H9 (cell line): Measurements from ENCODE around the gene NSUN7. TPM values are rescaled to one million over a fixed set of nuclear protein-coding genes. Genes with fewer than 3 reads are reported as not detected.

ENCODE experiments used
- DNase-seq: peaks from one replicate; pipeline ENCODE4 v3.0.0-alpha.2; 2017
- H2AFZ ChIP-seq: one replicate; pipeline ENCODE4 v1.6.1; 2013; ENCODE audit warnings: mild to moderate bottlenecking, low read length, control low read depth, moderate library complexity
- H2AK5ac ChIP-seq: 2 replicates; pipeline ENCODE4 v1.6.1; 2013; ENCODE audit warnings: low read length, control low read depth, mixed read lengths; ENCODE audit not compliant: insufficient read length
- H2BK120ac ChIP-seq: one replicate; pipeline ENCODE4 v1.6.1; 2013; ENCODE audit warnings: low read depth, mild to moderate bottlenecking, low read length, control low read depth, inconsistent platforms; ENCODE audit not compliant: poor library complexity, severe bottlenecking
- H2BK12ac ChIP-seq: 2 replicates; pipeline ENCODE4 v1.6.1; 2013; ENCODE audit warnings: low read length, control low read depth, mixed read lengths, low read depth; ENCODE audit not compliant: insufficient read length
- H2BK15ac ChIP-seq: 2 replicates; pipeline ENCODE4 v1.6.1; 2013; ENCODE audit warnings: low read depth, low read length, control low read depth
- H2BK20ac ChIP-seq: one replicate; pipeline ENCODE4 v1.6.1; 2013; ENCODE audit warnings: low read depth, mild to moderate bottlenecking, low read length, control low read depth, inconsistent platforms; ENCODE audit not compliant: poor library complexity, severe bottlenecking
- H2BK5ac ChIP-seq: 2 replicates; pipeline ENCODE4 v1.6.1; 2013; ENCODE audit warnings: low read length, control low read depth, mixed read lengths; ENCODE audit not compliant: insufficient read length
- H3K14ac ChIP-seq: 2 replicates; pipeline ENCODE4 v1.6.1; 2013; ENCODE audit warnings: low read length, control low read depth; ENCODE audit not compliant: insufficient read depth
- H3K18ac ChIP-seq: 2 replicates; pipeline ENCODE4 v1.6.1; 2013; ENCODE audit warnings: low read depth, mild to moderate bottlenecking, mixed read lengths, low read length, control low read depth; ENCODE audit not compliant: insufficient read length
- H3K23ac ChIP-seq: 2 replicates; pipeline ENCODE4 v1.6.1; 2013; ENCODE audit warnings: low read length, control low read depth, mixed read lengths, low read depth; ENCODE audit not compliant: insufficient read length
- H3K23me2 ChIP-seq: 2 replicates; pipeline ENCODE4 v1.6.1; 2013; ENCODE audit warnings: low read depth, mild to moderate bottlenecking, mixed read lengths, low read length, control low read depth; ENCODE audit not compliant: insufficient read length, poor library complexity, severe bottlenecking
- H3K27ac ChIP-seq: 2 replicates; pipeline ENCODE4 v1.5.1; 2013; ENCODE audit warnings: low read length, control low read depth, mixed read lengths, low read depth; ENCODE audit not compliant: insufficient read length
- H3K27me3 ChIP-seq: 2 replicates; pipeline ENCODE4 v1.6.1; 2013; ENCODE audit warnings: low read length, control low read depth, inconsistent platforms; ENCODE audit not compliant: insufficient read depth
- H3K4ac ChIP-seq: 2 replicates; pipeline ENCODE4 v1.6.1; 2013; ENCODE audit warnings: low read depth, mild to moderate bottlenecking, control low read depth, inconsistent platforms, low read length, moderate library complexity
- H3K4me1 ChIP-seq: 2 replicates; pipeline ENCODE4 v1.6.1; 2013; ENCODE audit warnings: low read length, control low read depth, inconsistent platforms; ENCODE audit not compliant: insufficient read depth
- H3K4me2 ChIP-seq: 2 replicates; pipeline ENCODE4 v1.6.1; 2013; ENCODE audit warnings: low read length, control low read depth, mixed read lengths; ENCODE audit not compliant: insufficient read length, insufficient read depth
- H3K56ac ChIP-seq: 2 replicates; pipeline ENCODE4 v1.6.1; 2013; ENCODE audit warnings: low read depth, mild to moderate bottlenecking, mixed read lengths, low read length, control low read depth; ENCODE audit not compliant: insufficient read length
- H3K79me1 ChIP-seq: 2 replicates; pipeline ENCODE4 v1.6.1; 2013; ENCODE audit warnings: low read depth, mild to moderate bottlenecking, moderate library complexity, low read length, control low read depth, inconsistent platforms; ENCODE audit not compliant: insufficient read depth, poor library complexity, severe bottlenecking
- H3K79me2 ChIP-seq: 2 replicates; pipeline ENCODE4 v1.6.1; 2013; ENCODE audit warnings: low read length, control low read depth, inconsistent platforms; ENCODE audit not compliant: insufficient read depth
- H3K9ac ChIP-seq: 2 replicates; pipeline ENCODE4 v1.6.1; 2013; ENCODE audit warnings: low read length, control low read depth, mixed read lengths; ENCODE audit not compliant: insufficient read length; ENCODE audit errors: extremely low read depth
- H3K9me3 ChIP-seq: one replicate; pipeline ENCODE4 v1.6.1; 2013; ENCODE audit warnings: low read depth, low read length, inconsistent platforms; ENCODE audit not compliant: control insufficient read depth
- H3T11ph ChIP-seq: one replicate; pipeline ENCODE4 v1.6.1; 2013; ENCODE audit warnings: mild to moderate bottlenecking, low read length, control low read depth, inconsistent platforms
- H4K20me1 ChIP-seq: one replicate; pipeline ENCODE4 v1.6.1; 2013; ENCODE audit not compliant: control insufficient read depth, insufficient read length, insufficient read depth
- H4K5ac ChIP-seq: 2 replicates; pipeline ENCODE4 v1.6.1; 2013; ENCODE audit warnings: low read depth, mild to moderate bottlenecking, mixed read lengths, low read length, control low read depth; ENCODE audit not compliant: insufficient read length
- H4K8ac ChIP-seq: replicated peaks from 2 replicates; pipeline ENCODE4 v1.6.1; 2013; ENCODE audit warnings: low read length, control low read depth, mixed read lengths, low read depth; ENCODE audit not compliant: insufficient read length
- H4K91ac ChIP-seq: 2 replicates; pipeline ENCODE4 v1.6.1; 2013; ENCODE audit warnings: low read depth, mild to moderate bottlenecking, moderate library complexity, mixed read lengths, low read length, control low read depth; ENCODE audit not compliant: insufficient read length
- H3K27ac Mint-ChIP-seq, 3 experiments: 2 replicates in 2 of 3; 3 replicates in 1 of 3; pipeline ENCODE4 v1.8.0; 2020 to 2021; ENCODE audit warnings: mixed read lengths in 3 of 3, mild to moderate bottlenecking in 1 of 3, moderate library complexity in 1 of 3
- H3K27me3 Mint-ChIP-seq: 2 replicates; pipeline ENCODE4 v1.8.0; 2021; ENCODE audit warnings: low read depth, mild to moderate bottlenecking, moderate library complexity, mixed read lengths
- H3K36me3 Mint-ChIP-seq, 3 experiments: 2 replicates in 2 of 3; 3 replicates in 1 of 3; pipeline ENCODE4 v1.8.0; 2020 to 2021; ENCODE audit warnings: low read depth in 3 of 3, mixed read lengths in 3 of 3; ENCODE audit not compliant: insufficient read depth in 1 of 3
- H3K4me1 Mint-ChIP-seq, 2 experiments: 2 replicates each; pipeline ENCODE4 v1.8.0; 2020; ENCODE audit warnings: mixed read lengths in 2 of 2
- H3K4me3 Mint-ChIP-seq, 2 experiments: 2 replicates in 1 of 2; 3 replicates in 1 of 2; pipeline ENCODE4 v1.8.0; 2020 to 2021; ENCODE audit warnings: mild to moderate bottlenecking in 2 of 2, mixed read lengths in 2 of 2, moderate library complexity in 1 of 2
- H3K9me3 Mint-ChIP-seq, 2 experiments: 2 replicates in 1 of 2; 3 replicates in 1 of 2; pipeline ENCODE4 v1.8.0; 2020; ENCODE audit warnings: mild to moderate bottlenecking in 2 of 2, mixed read lengths in 2 of 2, moderate library complexity in 1 of 2
- WGBS: extraction: QIAGEN DNeasy Blood & Tissue Kit; methylation state at CpG from one replicate; pipeline ENCODE4 v1.1.7; 2013; ENCODE audit warnings: missing lambda C conversion rate, low lambda C conversion rate, mixed read lengths; ENCODE audit not compliant: insufficient read length; ENCODE audit errors: extremely low coverage; 5-methylcytosine and 5-hydroxymethylcytosine counted together
- total RNA-seq: library from RNA; stranded (reverse); gene quantifications from 2 replicates; pipeline ENCODE4 v1.2.1, GENCODE V29; 2021
- TF ChIP-seq, protein P1 (sequence below): fragments of 200-600 bp; sonication (generic); conservative IDR thresholded peaks from 3 replicates; pipeline ENCODE4 v1.8.0; 2021; ENCODE audit warnings: antibody characterized with exemption, mild to moderate bottlenecking

Gene NSUN7
- total RNA-seq, 1 experiment from 2014 or later, result 15.9 TPM

DNA sequence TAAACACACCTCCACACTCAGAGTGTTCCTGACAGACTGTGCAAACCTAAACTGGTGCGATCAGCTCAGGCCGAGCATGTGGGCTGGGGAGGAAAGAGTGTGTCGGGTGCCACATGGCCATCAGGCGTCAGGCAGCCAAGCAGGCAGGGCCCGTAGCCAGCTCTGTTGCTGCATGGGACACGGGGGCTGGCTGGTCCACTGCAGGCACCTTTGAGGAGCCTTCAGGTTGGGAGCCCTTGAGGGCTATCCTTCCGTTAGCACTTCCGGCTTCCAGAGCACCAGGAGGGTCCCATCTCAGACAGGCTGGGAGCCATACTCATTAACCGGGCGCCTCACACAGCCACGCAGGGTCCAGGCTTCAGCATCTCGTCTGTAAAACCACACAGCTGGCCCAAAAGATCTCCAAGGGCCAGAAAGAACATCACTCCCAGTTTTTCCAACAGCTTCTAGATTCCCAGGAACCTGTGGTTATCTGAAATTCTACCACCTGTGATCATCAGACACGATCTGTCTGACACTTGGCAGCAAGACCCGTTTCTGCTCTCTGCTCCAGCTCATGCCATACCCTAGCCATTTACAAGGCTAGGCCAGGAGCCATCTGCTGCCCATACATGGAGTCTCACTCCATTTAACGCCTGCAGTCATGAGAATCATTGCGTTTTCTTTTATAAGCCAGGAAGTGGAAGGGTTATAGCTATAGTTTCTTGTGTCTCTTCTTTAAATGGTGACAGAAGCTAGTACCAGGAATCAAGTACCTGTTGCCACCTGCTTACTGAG is 87.5 kb downstream of the NSUN7 start:
- H3K23me2 ChIP-seq, result no peaks in the 10 kb centered on the region
- no peak overlapping the region for H3K4me2 ChIP-seq
- no peak overlapping the region for H2BK15ac ChIP-seq
- H3K4me3 Mint-ChIP-seq, result no peak overlapping the region
- H4K20me1 ChIP-seq, result no peaks in the 10 kb centered on the region
- H3K27ac ChIP-seq, result no peak overlapping the region
- H3K9ac ChIP-seq, result no peak overlapping the region
- H4K5ac ChIP-seq, result no peak overlapping the region
- 0 out of 7 replicates have a peak overlapping the region, but pooled peaks of 1 of the 3 experiments have one; percentile 7 for H3K27ac Mint-ChIP-seq
- H3K56ac ChIP-seq, result no peak overlapping the region
- H2BK12ac ChIP-seq, result no peak overlapping the region
- H3T11ph ChIP-seq, result no peak overlapping the region
- no CpG with 5 or more reads among the region's 16 CpGs for WGBS
- H2AFZ ChIP-seq, result no peak overlapping the region
- H3K4me1 ChIP-seq, result 0 out of 2 replicates have a peak, but pooled peaks cover 3% of the 10 kb centered on the region
- no peak overlapping the region for H3K18ac ChIP-seq
- DNase-seq, result no peak
- no peaks in the 10 kb centered on the region for H3K79me1 ChIP-seq
- peaks cover 11 to 13% of the 10 kb centered on the region in 2 experiments for H3K4me1 Mint-ChIP-seq
- H3K27me3 ChIP-seq, result no peaks in the 10 kb centered on the region
- H2AK5ac ChIP-seq, result no peak overlapping the region
- TF ChIP-seq, protein P1, sequence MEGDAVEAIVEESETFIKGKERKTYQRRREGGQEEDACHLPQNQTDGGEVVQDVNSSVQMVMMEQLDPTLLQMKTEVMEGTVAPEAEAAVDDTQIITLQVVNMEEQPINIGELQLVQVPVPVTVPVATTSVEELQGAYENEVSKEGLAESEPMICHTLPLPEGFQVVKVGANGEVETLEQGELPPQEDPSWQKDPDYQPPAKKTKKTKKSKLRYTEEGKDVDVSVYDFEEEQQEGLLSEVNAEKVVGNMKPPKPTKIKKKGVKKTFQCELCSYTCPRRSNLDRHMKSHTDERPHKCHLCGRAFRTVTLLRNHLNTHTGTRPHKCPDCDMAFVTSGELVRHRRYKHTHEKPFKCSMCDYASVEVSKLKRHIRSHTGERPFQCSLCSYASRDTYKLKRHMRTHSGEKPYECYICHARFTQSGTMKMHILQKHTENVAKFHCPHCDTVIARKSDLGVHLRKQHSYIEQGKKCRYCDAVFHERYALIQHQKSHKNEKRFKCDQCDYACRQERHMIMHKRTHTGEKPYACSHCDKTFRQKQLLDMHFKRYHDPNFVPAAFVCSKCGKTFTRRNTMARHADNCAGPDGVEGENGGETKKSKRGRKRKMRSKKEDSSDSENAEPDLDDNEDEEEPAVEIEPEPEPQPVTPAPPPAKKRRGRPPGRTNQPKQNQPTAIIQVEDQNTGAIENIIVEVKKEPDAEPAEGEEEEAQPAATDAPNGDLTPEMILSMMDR, result no peak
- no peak overlapping the region for H3K4ac ChIP-seq
- no peaks in the 10 kb centered on the region for H3K27me3 Mint-ChIP-seq
- H2BK5ac ChIP-seq, result no peak overlapping the region
- H2BK20ac ChIP-seq, result no peak overlapping the region
- H3K36me3 Mint-ChIP-seq, result peaks cover 17 to 45% (median 24%) of the 10 kb centered on the region in 3 experiments; a peak in 6 of 7 replicates
- H3K79me2 ChIP-seq, result peaks cover 3% of the 10 kb centered on the region; the same call in 1 of the 2 replicates
- H4K91ac ChIP-seq, result no peak overlapping the region
- no peak overlapping the region for H2BK120ac ChIP-seq
- H3K14ac ChIP-seq, result no peak overlapping the region
- no peak overlapping the region for H4K8ac ChIP-seq
- H3K9me3 Mint-ChIP-seq, result no peaks in the 10 kb centered on the region
- no peaks in the 10 kb centered on the region for H3K9me3 ChIP-seq
- no peak overlapping the region for H3K23ac ChIP-seq
